Activated CD8-positive, alpha-beta memory T cell treated with anti-CD3 and anti-CD28 coated beads for 48 hours (primary cell): ENCODE data around the gene PHF5A.

Experiments
- DNase-seq, 3 experiments: peaks; one replicate each; pipeline ENCODE4 v3.0.0-alpha.2; 2020; ENCODE audit warnings: low read depth in 2 of 3, low spot score in 2 of 3

Gene PHF5A

DNA sequence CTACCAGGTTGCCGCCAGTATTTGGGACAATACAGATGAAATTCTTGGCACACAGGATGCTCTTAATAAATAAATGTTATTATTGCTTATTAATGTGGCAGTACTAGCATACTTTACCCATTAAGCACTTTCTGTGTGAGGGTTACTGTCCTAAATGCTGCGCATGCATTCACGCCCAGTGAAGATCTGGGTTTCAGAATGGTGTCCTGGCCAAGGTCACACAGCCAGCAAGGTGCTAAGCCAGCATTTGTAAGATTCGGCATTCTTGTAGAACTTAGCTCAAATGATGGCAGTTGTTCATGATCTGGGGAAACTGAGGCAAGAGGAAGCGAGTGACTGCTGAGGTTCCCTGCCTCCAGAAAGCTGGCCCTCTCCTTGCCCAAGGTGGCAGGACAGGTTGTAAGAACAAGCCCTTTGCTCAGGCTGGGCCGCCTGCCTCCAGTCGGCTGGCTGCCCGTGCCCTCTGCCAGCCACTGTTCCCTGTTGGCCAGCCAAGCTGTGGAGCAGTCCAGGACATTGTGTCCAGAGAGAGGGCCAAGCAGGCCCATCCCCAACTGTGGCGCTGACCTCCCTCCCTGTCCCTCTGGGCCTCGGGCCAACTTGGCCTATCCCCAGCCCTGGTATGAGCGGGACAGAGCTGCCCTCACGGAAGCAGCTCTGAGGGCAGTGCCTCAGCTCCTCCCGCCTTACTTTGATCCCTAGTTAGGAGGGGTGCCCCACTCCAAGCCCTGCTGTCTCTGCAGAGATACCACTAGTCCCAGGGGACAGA, 50.7 kb downstream of the PHF5A start:
- DNase-seq = no peak

DNA sequence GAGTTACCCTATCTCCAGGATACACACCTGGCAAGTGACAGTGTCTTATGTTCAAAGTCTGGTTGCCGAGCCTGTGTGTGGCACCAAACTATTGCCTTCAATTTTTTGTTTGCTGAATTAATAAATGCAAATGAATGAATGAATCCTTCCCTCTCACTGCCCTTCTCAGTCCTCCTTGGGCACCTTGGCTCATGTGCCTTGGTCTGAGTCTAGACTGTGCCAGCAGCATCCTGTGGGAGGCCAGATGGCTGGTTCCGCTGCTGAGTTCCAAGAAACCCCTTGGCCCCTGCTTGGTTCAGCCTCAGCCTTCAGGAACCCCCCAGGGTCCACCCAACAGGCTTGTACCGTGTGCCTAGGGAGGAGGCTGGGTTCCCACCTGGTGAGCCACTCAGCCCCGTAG, 52.9 kb downstream of the PHF5A start:
- no peak for DNase-seq

DNA sequence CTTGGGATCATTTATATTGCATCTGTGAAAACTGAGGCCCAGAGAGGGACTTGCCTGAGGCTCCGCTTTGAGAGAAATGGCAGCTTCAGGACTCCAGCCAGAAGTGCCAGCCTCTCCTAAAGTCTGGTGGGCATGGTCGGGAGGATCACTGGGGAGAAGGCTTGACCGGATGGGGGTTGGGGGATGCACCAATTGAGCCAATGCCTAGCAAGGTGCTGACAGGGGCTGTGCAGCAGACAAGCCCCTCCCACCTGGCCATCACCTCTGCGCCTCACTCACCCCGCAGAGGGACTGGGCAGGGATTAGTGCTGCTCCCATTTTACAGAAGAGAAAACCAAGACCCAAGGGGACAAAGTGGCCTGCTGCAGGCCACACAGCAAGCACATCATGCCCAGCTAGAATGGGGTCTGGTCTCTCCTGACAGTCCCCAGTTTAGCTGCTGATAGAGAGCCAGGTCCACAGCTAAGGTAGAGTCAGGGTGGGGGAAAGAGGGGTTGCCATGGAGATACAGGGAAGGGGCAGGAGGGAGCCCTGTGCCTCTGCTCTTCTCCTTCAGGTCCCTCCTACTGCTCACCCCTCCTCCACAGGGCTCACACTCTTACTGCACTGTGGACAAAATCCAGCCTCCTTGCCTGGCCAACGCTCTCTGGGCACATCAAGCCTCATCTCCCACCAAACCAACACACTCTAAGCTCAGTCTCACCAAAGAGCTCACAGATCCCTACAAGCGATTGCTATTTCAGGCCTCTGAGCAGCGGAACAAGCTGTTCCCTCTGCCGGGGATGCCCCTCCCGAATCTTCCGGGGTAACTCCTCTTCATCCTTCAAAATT, 57.3 kb downstream of the PHF5A start:
- DNase-seq = no peak

DNA sequence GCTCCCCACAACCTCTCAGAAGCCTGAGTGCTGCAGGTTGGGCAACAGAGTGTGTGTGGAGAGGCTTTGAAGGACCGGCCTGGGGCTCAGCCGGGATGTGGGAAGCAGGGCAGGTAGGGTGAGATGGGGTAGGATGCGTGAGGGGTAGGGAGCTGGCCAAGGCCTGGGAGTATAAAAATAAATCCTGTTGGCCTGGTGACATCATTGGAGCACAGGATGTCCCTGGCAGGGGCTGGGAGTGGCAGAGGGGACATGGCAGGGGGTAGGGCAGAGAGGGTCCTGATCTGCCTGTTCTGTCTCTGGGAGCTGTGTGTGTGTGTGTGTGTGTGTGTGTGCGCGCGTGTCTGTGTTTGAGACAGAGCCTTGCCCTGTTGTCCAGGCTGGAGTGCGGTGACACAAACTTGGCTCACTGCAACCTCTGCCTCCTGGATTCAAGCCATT, 58.2 kb downstream of the PHF5A start:
- no peak for DNase-seq
